Neuron (in vitro differentiated cells): ENCODE results near the gene OPN4.

Source experiments
- H2AFZ ChIP-seq: one replicate; pipeline ENCODE4 v1.6.1; 2013; ENCODE audit warnings: low read depth, mild to moderate bottlenecking, inconsistent platforms, low read length, moderate library complexity
- H3K27me3 ChIP-seq: one replicate; pipeline ENCODE4 v1.6.1; 2013; ENCODE audit warnings: low read length; ENCODE audit not compliant: insufficient read depth
- H3K36me3 ChIP-seq: one replicate; pipeline ENCODE4 v1.6.1; 2013; ENCODE audit warnings: low read length; ENCODE audit not compliant: insufficient read depth
- H3K4me1 ChIP-seq: one replicate; pipeline ENCODE4 v1.6.1; 2013; ENCODE audit warnings: low read length; ENCODE audit not compliant: insufficient read depth
- H3K4me3 ChIP-seq: 2 replicates; pipeline ENCODE4 v1.5.1; 2013; ENCODE audit warnings: mild to moderate bottlenecking, low read length, moderate library complexity
- H3K9me3 ChIP-seq: one replicate; pipeline ENCODE4 v1.6.1; 2013; ENCODE audit warnings: low read length

Gene OPN4

DNA sequence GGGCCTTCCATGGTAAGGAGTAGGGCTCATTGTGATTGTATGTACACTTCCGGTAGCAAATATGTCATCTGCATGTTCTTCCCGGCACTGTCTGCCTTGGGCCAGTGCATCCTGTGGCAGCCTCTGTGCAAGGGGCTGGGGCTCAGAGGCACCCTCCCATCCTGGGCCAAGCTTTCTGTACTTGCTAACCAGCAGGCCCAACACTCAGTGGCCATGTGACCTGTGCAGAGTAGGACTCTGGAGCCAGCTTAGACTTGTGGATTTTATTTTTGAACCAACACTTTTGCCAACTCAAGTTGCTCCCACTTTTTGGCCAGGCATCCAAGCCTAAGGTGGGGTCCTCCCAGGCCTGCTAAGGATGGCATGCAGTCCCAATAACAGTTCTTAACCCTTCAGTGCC lies 38.9 kb downstream of the OPN4 start:
- Histone ChIP-seq H3K4me1 (peaks cover 5% of the 10 kb centered on the region), H2AFZ (no peak overlapping the region), H3K4me3 (no peak overlapping the region), H3K9me3 (no peaks in the 10 kb centered on the region), H3K36me3 (no peaks in the 10 kb centered on the region), H3K27me3 (peaks cover 12% of the 10 kb centered on the region)

DNA sequence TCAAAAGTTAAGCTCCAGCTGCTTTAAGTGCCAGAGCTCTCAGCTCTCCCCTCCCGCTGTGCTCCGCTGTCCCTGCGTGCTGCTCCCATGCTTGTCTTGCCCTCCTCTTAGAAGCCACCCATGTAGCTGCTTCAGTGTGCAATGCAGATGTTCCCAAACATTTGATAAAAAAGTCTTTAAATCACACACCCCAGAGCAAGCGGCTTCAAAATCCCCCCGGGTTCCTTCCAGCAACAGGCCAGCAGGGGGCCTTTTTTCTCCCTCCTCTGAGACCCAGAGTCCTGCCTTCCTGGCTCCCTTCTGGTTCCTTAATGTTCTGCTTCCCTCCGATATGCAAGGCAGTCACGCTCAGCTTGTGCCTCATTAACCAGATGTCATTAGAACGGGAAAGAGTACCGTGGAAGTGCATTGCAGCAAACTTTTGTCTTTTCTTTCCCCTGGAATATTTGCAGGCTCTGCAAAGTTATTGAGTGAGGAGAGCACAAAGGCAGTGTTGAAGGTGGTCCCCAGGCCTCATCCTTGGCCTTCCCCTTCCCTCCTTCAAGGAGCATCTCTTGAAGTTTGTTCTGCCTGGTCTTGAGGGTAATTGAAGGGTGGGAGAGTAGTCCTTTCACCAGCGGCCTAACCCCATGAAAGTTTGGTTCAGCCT lies 39.5 kb downstream of the OPN4 start:
- H3K27me3 ChIP-seq = peaks cover 12% of the 10 kb centered on the region
- H2AFZ ChIP-seq = no peak overlapping the region
- peaks cover 5% of the 10 kb centered on the region for H3K4me1 ChIP-seq
- H3K36me3 ChIP-seq = no peaks in the 10 kb centered on the region
- no peaks in the 10 kb centered on the region for H3K9me3 ChIP-seq
- no peak overlapping the region for H3K4me3 ChIP-seq

DNA sequence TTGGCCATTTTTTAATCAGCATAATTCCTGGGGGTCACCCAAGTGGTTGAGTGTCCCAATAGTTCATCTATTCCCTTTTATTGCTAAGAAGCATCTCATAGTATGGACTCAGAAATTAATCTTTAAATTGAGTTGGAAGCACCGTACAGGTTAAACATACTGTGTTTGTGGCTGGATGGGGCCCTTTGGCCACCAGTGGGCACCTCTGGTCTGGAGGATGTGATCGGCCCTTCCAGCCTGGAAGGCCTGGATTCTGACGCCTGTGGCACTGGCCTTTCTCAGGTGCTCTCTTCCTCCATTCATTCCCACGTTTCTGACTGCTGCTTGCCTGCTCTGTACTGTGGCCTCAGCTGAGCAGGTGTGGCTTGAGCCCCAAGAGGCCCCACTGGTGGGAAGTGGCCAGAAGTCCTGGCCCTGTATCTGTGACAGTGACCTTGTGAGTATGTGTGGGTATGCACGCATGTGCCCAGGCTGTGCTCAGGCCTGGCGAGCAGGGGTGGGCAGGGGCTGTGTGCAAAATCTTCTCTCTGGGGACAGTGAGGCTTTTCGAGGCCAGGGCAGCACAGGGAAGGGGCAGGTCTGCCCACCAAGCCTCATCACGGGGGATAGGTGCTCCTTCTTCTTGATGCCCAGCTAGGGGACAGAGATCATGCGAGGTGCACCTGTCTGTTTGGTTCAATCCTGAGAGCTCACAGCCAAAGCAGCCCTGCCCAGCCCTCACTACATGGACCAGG lies 44.0 kb downstream of the OPN4 start:
- H3K36me3 ChIP-seq = no peaks in the 10 kb centered on the region
- H3K27me3 ChIP-seq = peaks cover 16% of the 10 kb centered on the region
- H3K4me1 ChIP-seq = peaks cover 5% of the 10 kb centered on the region
- H3K4me3 ChIP-seq = no peak overlapping the region
- H2AFZ ChIP-seq = no peak overlapping the region
- no peaks in the 10 kb centered on the region for H3K9me3 ChIP-seq

DNA sequence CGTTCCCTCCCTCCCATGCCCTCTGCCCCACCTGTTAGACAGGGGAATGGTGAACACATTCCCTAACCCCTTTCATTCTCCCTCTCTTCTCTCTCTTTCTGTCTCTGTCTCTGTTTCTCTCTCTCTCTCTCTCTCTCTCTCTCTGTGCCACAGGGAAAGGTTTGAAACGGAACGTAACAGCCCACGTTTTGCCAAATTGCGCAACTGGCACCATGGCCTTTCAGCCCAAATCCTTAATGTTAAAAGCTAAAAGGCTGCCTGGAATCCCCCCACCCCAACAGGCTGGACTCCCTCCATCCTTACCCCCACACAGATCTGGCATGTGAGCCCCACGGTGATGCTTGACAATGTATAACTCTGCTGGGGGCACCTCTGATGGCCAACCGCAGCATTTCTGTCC lies 44.8 kb downstream of the OPN4 start:
- Histone ChIP-seq H2AFZ (no peak overlapping the region), H3K9me3 (no peaks in the 10 kb centered on the region), H3K36me3 (no peaks in the 10 kb centered on the region), H3K4me3 (no peak overlapping the region), H3K27me3 (peaks cover 16% of the 10 kb centered on the region), H3K4me1 (no peaks in the 10 kb centered on the region)

GRCh38 chr10:86699541-86699940 lies 45.2 kb downstream of the OPN4 start:
- H3K9me3 ChIP-seq = no peaks in the 10 kb centered on the region
- no peaks in the 10 kb centered on the region for H3K36me3 ChIP-seq
- H3K27me3 ChIP-seq = peaks cover 16% of the 10 kb centered on the region
- H3K4me3 ChIP-seq = no peak overlapping the region
- H3K4me1 ChIP-seq = no peaks in the 10 kb centered on the region
- no peak overlapping the region for H2AFZ ChIP-seq

- Histone ChIP-seq H3K9me3 (no peaks in the 10 kb centered on the region), H2AFZ (no peak overlapping the region), H3K4me3 (no peak overlapping the region)
Measured at GRCh38 chr10:86699991-86700840, 45.9 kb downstream of the OPN4 start.

DNA sequence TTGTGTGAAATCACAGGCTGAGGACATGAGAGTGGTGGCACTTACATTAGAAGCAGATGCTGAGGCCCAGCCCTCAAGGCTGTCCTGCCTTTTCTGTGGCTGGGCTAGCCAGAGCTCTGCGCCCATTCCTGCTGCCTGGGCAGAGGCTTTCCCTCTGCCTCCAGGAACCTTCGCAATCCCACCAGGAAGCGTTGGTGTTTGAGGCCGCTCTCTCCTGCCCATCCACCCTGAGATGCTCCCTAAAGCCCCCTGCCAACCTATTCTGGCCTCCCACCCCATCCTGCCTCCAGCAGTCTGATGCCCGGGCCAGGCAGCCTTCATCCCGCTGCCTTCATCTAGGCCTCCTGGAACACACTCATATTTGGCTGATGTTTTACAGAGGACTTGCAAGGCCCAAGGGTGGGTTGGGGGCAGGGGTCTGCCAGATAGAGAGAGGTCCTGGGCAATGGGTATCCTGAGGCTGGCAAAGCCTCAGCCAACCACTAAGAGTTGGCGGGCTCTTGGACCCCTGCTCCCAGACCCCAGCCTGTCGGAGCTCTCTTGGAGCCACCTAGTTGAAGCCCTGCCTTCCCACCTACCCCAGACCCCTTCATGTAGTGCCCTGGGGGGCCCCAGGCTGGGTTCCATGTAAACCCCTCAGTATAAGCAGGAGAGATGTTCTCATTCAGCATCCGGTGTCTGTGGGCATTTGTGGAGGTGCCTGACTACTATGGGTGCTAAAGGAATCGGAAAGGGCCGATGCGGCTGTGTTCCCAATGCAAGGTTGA lies 46.7 kb downstream of the OPN4 start:
- Histone ChIP-seq H2AFZ (no peak overlapping the region), H3K4me1 (no peaks in the 10 kb centered on the region), H3K9me3 (no peaks in the 10 kb centered on the region), H3K36me3 (no peaks in the 10 kb centered on the region), H3K27me3 (peaks cover 11% of the 10 kb centered on the region), H3K4me3 (no peak overlapping the region)

More at GRCh38 chr10:86699991-86700840, 45.9 kb downstream of the OPN4 start:
- Histone ChIP-seq H3K36me3 (no peaks in the 10 kb centered on the region), H3K27me3 (peaks cover 16% of the 10 kb centered on the region), H3K4me1 (no peaks in the 10 kb centered on the region)

DNA sequence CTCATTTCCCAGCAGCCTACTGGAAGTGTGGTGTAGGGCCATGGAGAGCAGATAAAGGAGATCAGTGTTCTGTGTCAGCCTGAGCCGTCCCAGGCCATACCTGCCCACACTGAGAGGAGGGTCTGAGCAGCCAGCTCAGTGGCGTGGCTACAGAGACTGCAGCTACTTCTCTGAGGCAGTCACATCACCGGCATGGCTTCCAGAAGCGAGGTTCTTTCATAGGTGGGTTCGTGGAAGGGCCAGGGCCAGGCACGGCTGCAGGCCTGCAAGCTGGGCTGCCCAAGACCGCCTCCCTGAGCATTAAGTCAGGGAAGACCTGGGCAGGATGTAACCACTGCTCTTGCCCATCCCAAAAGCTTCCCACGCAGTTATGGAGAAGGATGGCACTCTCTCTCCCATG lies 48.8 kb downstream of the OPN4 start:
- Histone ChIP-seq H3K4me3 (no peak overlapping the region), H3K36me3 (no peaks in the 10 kb centered on the region), H3K27me3 (peaks cover 8% of the 10 kb centered on the region), H3K4me1 (no peaks in the 10 kb centered on the region), H3K9me3 (no peaks in the 10 kb centered on the region), H2AFZ (no peak overlapping the region)

DNA sequence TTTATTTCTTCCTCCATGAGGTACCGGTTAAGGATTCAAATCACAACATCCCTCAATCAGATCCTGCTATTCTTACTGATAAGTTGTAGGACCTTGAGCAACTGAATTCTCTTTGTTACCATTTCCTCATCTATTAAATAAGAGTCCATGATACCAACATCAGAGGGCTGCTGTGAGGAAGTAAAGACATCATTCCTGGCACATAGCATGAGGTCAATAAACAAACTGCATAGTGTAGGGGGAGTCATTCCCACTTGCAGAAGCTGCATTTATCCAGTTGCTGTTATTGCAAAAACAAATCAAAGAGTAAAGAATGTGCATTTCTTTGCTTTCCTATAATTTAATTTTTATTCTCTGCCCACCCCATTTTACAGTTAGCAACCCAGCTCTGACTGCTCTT lies 50.8 kb downstream of the OPN4 start:
- Histone ChIP-seq H3K27me3 (peaks cover 7% of the 10 kb centered on the region), H3K36me3 (no peaks in the 10 kb centered on the region), H2AFZ (no peak overlapping the region), H3K9me3 (no peaks in the 10 kb centered on the region), H3K4me3 (no peak overlapping the region), H3K4me1 (no peaks in the 10 kb centered on the region)

DNA sequence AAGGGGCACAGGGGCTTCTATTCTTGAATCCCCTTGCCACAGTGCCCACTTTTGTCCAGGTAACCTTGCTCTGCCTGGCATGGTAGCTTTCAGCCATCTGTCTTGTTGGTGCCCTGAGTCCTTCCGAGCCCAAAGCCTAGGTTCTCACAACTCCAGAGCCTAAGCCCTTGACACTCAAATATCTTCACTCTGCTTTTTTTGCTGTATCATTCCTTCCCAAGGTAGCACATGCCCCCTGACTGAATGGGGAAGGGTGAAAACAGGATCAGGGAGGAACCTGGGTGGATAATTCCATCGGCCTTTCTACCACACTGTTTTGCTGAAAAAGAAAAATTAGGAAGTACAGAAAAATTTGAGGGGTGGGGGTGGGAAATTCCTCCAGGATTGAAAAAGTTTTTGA lies 51.6 kb downstream of the OPN4 start:
- no peaks in the 10 kb centered on the region for H3K27me3 ChIP-seq
- H3K36me3 ChIP-seq = no peaks in the 10 kb centered on the region
- H3K9me3 ChIP-seq = no peaks in the 10 kb centered on the region
- H2AFZ ChIP-seq = no peak overlapping the region
- no peak overlapping the region for H3K4me3 ChIP-seq
- no peaks in the 10 kb centered on the region for H3K4me1 ChIP-seq

- Histone ChIP-seq H2AFZ (no peak overlapping the region), H3K4me3 (no peak overlapping the region), H3K27me3 (no peaks in the 10 kb centered on the region), H3K9me3 (no peaks in the 10 kb centered on the region), H3K36me3 (no peaks in the 10 kb centered on the region), H3K4me1 (no peaks in the 10 kb centered on the region)
Measured at GRCh38 chr10:86706401-86706841, 52.1 kb downstream of the OPN4 start.

DNA sequence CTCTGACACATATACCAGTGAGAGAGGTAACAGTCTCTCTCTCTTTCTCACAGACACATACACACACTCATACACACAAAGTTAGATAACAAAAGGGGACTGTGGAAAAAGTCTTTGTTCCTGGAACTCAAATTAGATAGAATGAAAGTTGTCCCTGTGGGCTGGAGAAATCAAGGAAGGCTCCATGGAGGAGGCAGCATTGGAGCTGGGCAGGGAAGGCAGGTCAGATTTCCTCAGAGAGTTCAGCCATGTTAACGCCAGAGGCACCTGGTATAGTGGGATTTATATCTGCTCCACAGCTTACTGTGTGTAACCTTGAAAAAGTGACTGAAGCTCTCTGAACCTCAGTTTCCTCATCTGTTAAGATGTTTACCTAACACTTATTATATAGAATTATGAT lies 52.6 kb downstream of the OPN4 start:
- Histone ChIP-seq H2AFZ (no peak overlapping the region), H3K27me3 (no peaks in the 10 kb centered on the region), H3K4me1 (no peaks in the 10 kb centered on the region), H3K36me3 (no peaks in the 10 kb centered on the region), H3K9me3 (no peaks in the 10 kb centered on the region), H3K4me3 (no peak overlapping the region)
